Dermis blood vessel endothelial cell (primary cell): ENCODE measurements around the gene CDT1. TPM values are rescaled to one million over a fixed set of nuclear protein-coding genes. Genes with fewer than 3 reads are reported as not detected.

Source experiments
- total RNA-seq: library from RNA; depleted of rRNA; stranded (reverse); fragments of >200 nt; gene quantifications from 2 replicates; pipeline ENCODE4 v1.2.3, GENCODE V29; 2014

The CDT1 gene
- total RNA-seq, 1 donor from 2014 or later, result 5.8 TPM

Other genes with a start within 250 kb of the CDT1 start
- 15.3 and 17.3 TPM in 2 replicates for gene ZC3H18, start 233.4 kb upstream of the CDT1 start, total RNA-seq
- not detected in 2 replicates for gene IL17C, start 165.2 kb upstream of the CDT1 start, total RNA-seq
- gene CYBA, start 152.7 kb upstream of the CDT1 start, total RNA-seq, result 135 and 286 TPM in 2 replicates
- gene MVD, start 140.7 kb upstream of the CDT1 start, total RNA-seq, result 63.3 and 119 TPM in 2 replicates
- gene SNAI3, start 117.3 kb upstream of the CDT1 start, total RNA-seq, result 0.09 TPM in 1 of 2 replicates, not detected in the other
- gene RNF166, start 97.4 kb upstream of the CDT1 start, total RNA-seq, result 11.6 and 15.1 TPM in 2 replicates
- 11.6 and 17.6 TPM in 2 replicates for gene CTU2, start 97.3 kb upstream of the CDT1 start, total RNA-seq
- 354 and 766 TPM in 2 replicates for gene PIEZO1, start 18.6 kb upstream of the CDT1 start, total RNA-seq
- 100 and 138 TPM in 2 replicates for gene APRT, start 8.1 kb downstream of the CDT1 start, total RNA-seq
- 25.0 and 26.3 TPM in 2 replicates for gene GALNS, start 53.2 kb downstream of the CDT1 start, total RNA-seq
- gene TRAPPC2L, start 53.3 kb downstream of the CDT1 start, total RNA-seq, result 31.6 and 46.6 TPM in 2 replicates
- gene PABPN1L, start 62.9 kb downstream of the CDT1 start, total RNA-seq, result not detected in 2 replicates
- gene CBFA2T3, start 173.4 kb downstream of the CDT1 start, total RNA-seq, result 0.14 TPM in 1 of 2 replicates, not detected in the other